HCT116 (cell line): Measurements from ENCODE around the gene TET2. TPM values are rescaled to one million over a fixed set of nuclear protein-coding genes. Genes with fewer than 3 reads are reported as not detected.

ENCODE experiments used
- ATAC-seq: fragments of 200-7000 bp; cut with Tn5 transposase; 2 replicates; pipeline ENCODE4 v1.9.1; 2020; ENCODE audit warnings: mild to moderate bottlenecking, moderate library complexity
- BruUV-seq: library from RNA; stranded (reverse); fragments of 400-500 nt; replicated peaks from 2 replicates; lab custom pipeline; 2021; lab: Mats Ljungman, UMichigan
- CTCF ChIA-PET: fragments of 300-600 bp; sonication (Branson Sonifier 250); formaldehyde crosslinking; loops from one replicate; lab custom pipeline; 2021; ENCODE audit warnings: antibody characterized with exemption; lab: Charles Lee
- POLR2A ChIA-PET: fragments of 300-600, 350-600 bp; sonication (Branson Sonifier 250); formaldehyde crosslinking; loops from one replicate; lab custom pipeline; 2021; ENCODE audit warnings: antibody characterized with exemption; lab: Charles Lee
- RAD21 ChIA-PET, 2 experiments: fragments of 300-600 bp; sonication (Branson Sonifier 250); formaldehyde crosslinking; loops; one replicate each; lab custom pipeline; 2023; ENCODE audit warnings: low total read pairs in 2 of 2; ENCODE audit not compliant: uncharacterized antibody in 2 of 2, unreplicated experiment in 2 of 2, low non-redundant PET in 1 of 2; lab: Charles Lee
- DNase-seq: peaks from one replicate; pipeline ENCODE4 v3.0.0-alpha.2; 2010; ENCODE audit warnings: low read depth, low spot score
- H2AFZ ChIP-seq: fragments of 200-600 bp; shearing (Covaris generic), sonication (generic); 2 replicates; pipeline ENCODE4 v1.6.1; 2017; ENCODE audit warnings: low read depth, mixed run types, mixed read lengths, antibody characterized with exemption, low read length; ENCODE audit not compliant: poor library complexity, severe bottlenecking
- H3K27ac ChIP-seq: 2 replicates; pipeline ENCODE4 v1.5.1; 2012; ENCODE audit warnings: low read depth, low read length
- H3K27me3 ChIP-seq: fragments of 200-600 bp; sonication (generic); 2 replicates; pipeline ENCODE4 v1.6.1; 2016; ENCODE audit warnings: mixed run types, low read length, mixed read lengths; ENCODE audit not compliant: insufficient read depth
- H3K36me3 ChIP-seq, 2 experiments: fragments of 200-500 bp in 1 of 2; fragments of 200-600 bp in 1 of 2; sonication (Bioruptor generic) in 1 of 2; sonication (generic) in 1 of 2; 2 replicates each; pipeline versions ENCODE4 v1.5.1 to v1.6.1; 2014 to 2016; ENCODE audit warnings: low read length in 2 of 2, inconsistent platforms in 1 of 2, mixed read lengths in 1 of 2, mixed run types in 1 of 2; ENCODE audit not compliant: insufficient read depth in 2 of 2, control insufficient read depth in 1 of 2
- H3K4me1 ChIP-seq, 2 experiments: fragments of 200-600 bp in 1 of 2; sonication (generic) in 1 of 2; 2 replicates each; pipeline versions ENCODE4 v1.5.1 to v1.6.1; 2012 to 2017; ENCODE audit warnings: low read length in 2 of 2, inconsistent platforms in 1 of 2, mild to moderate bottlenecking in 1 of 2, mixed read lengths in 1 of 2, mixed run types in 1 of 2, moderate library complexity in 1 of 2; ENCODE audit not compliant: insufficient read depth in 2 of 2, control insufficient read depth in 1 of 2
- H3K4me2 ChIP-seq: fragments of 200-600 bp; sonication (generic); 2 replicates; pipeline ENCODE4 v1.6.1; 2017; ENCODE audit warnings: mixed run types, low read length, mixed read lengths
- H3K4me3 ChIP-seq, 2 experiments: fragments of 200-600 bp in 1 of 2; sonication (generic) in 1 of 2; replicated peaks in 1 of 2; 2 replicates each; pipeline ENCODE4 v1.5.1; 2011 to 2016; ENCODE audit warnings: low read length in 2 of 2, control low read depth in 1 of 2, low read depth in 1 of 2, mild to moderate bottlenecking in 1 of 2, mixed read lengths in 1 of 2, mixed run types in 1 of 2
- H3K79me2 ChIP-seq: fragments of 200-600 bp; sonication (generic); 2 replicates; pipeline ENCODE4 v1.6.1; 2017; ENCODE audit warnings: mild to moderate bottlenecking, mixed run types, low read length, moderate library complexity, mixed read lengths; ENCODE audit not compliant: insufficient read depth
- H3K9ac ChIP-seq: fragments of 200-600 bp; sonication (generic); 2 replicates; pipeline ENCODE4 v1.6.1; 2016; ENCODE audit warnings: low read length, mixed read lengths
- H3K9me2 ChIP-seq: fragments of 200-600 bp; sonication (generic), shearing (Covaris generic); 2 replicates; pipeline ENCODE4 v1.6.1; 2017; ENCODE audit warnings: mixed run types, mild to moderate bottlenecking, moderate library complexity; ENCODE audit not compliant: insufficient read depth
- H3K9me3 ChIP-seq, 2 experiments: fragments of 200-500 bp in 1 of 2; fragments of 200-600 bp in 1 of 2; sonication (Bioruptor generic) in 1 of 2; sonication (generic) in 1 of 2; 2 replicates each; pipeline ENCODE4 v1.6.1; 2014 to 2017; ENCODE audit warnings: low read length in 2 of 2, mixed read lengths in 2 of 2, inconsistent platforms in 1 of 2, low read depth in 1 of 2, mild to moderate bottlenecking in 1 of 2, mixed run types in 1 of 2, moderate library complexity in 1 of 2; ENCODE audit not compliant: control insufficient read depth in 1 of 2, insufficient read depth in 1 of 2
- H4K20me1 ChIP-seq: fragments of 200-600 bp; sonication (generic), shearing (Covaris generic); 2 replicates; pipeline ENCODE4 v1.6.1; 2017; ENCODE audit warnings: mixed run types, mild to moderate bottlenecking, moderate library complexity; ENCODE audit not compliant: insufficient read depth
- CBX3 ChIP-seq: IDR thresholded peaks from 2 replicates; pipeline ENCODE4 v1.6.1; 2012; ENCODE audit warnings: low read depth
- CTCF ChIP-seq, 3 experiments: fragments of 200-600 bp in 1 of 3; sonication (generic) in 1 of 3; IDR thresholded peaks in 2 of 3; conservative IDR thresholded peaks in 1 of 3; 2 replicates each; pipeline ENCODE4 v1.5.1; 2012 to 2017; ENCODE audit warnings: low read depth in 2 of 3, low read length in 2 of 3, antibody characterized with exemption in 1 of 3, borderline replicate concordance in 1 of 3, control low read depth in 1 of 3, mild to moderate bottlenecking in 1 of 3, mixed read lengths in 1 of 3, mixed run types in 1 of 3, moderate library complexity in 1 of 3; ENCODE audit not compliant: insufficient read depth in 1 of 3
- ELF1 ChIP-seq: IDR thresholded peaks from 2 replicates; pipeline ENCODE4 v1.6.1; 2012; ENCODE audit warnings: low read depth, borderline replicate concordance
- EZH2 ChIP-seq: fragments of 200-600 bp; sonication (generic); IDR thresholded peaks from 2 replicates; pipeline ENCODE4 v1.6.1; 2017; ENCODE audit warnings: antibody characterized with exemption, mixed run types
- EZH2phosphoT487 ChIP-seq: fragments of 200-600 bp; IDR thresholded peaks from 2 replicates; pipeline ENCODE4 v1.6.1; 2018; ENCODE audit warnings: antibody characterized with exemption, borderline replicate concordance
- FOSL1 ChIP-seq: IDR thresholded peaks from 2 replicates; pipeline ENCODE4 v1.6.1; 2012; ENCODE audit warnings: low read depth
- POLR2AphosphoS5 ChIP-seq: IDR thresholded peaks from 2 replicates; pipeline ENCODE4 v1.6.1; 2011; ENCODE audit warnings: mild to moderate bottlenecking, low read depth, low read length, moderate library complexity
- RAD21 ChIP-seq: IDR thresholded peaks from 2 replicates; pipeline ENCODE4 v1.6.1; 2012; ENCODE audit warnings: low read depth, mild to moderate bottlenecking
- REST ChIP-seq: IDR thresholded peaks from 2 replicates; pipeline ENCODE4 v1.6.1; 2012; ENCODE audit warnings: low read depth
- SIN3A ChIP-seq: IDR thresholded peaks from 2 replicates; pipeline ENCODE4 v1.6.1; 2012; ENCODE audit warnings: low read depth
- SRF ChIP-seq: IDR thresholded peaks from 2 replicates; pipeline ENCODE4 v1.6.1; 2012; ENCODE audit warnings: low read depth
- TCF7L2 ChIP-seq: IDR thresholded peaks from 2 replicates; pipeline ENCODE4 v1.7.0; 2011; ENCODE audit warnings: borderline replicate concordance, inconsistent platforms; ENCODE audit not compliant: insufficient read depth, insufficient read length; ENCODE audit errors: extremely low read depth
- YY1 ChIP-seq: IDR thresholded peaks from 2 replicates; pipeline ENCODE4 v1.6.1; 2011; ENCODE audit warnings: low read length, low read depth, moderate library complexity, mild to moderate bottlenecking; ENCODE audit not compliant: insufficient replicate concordance; ENCODE audit errors: extremely low read depth
- ZFX ChIP-seq: fragments of 450-650 bp; IDR thresholded peaks from 2 replicates; pipeline ENCODE4 v1.6.1; 2017
- ZNF274 ChIP-seq: fragments of 200-500 bp; sonication (Bioruptor generic); IDR thresholded peaks from 2 replicates; pipeline ENCODE4 v1.6.1; 2014; ENCODE audit warnings: mild to moderate bottlenecking, low read depth, low read length, inconsistent platforms
- intact Hi-C: fragments of 100-400 bp; cut with micrococcal nuclease; formaldehyde crosslinking; loops from 2 replicates; pipeline ENCODE4 v1.10.0; 2022
- total RNA-seq: library from RNA; stranded (reverse); gene quantifications from one replicate; pipeline ENCODE4 v1.2.1, GENCODE V29; 2021; ENCODE audit not compliant: unreplicated experiment
- TF ChIP-seq, protein P1 (sequence below): IDR thresholded peaks from 2 replicates; pipeline ENCODE4 v1.6.1; 2011; ENCODE audit warnings: mild to moderate bottlenecking, low read length, moderate library complexity; ENCODE audit not compliant: insufficient replicate concordance; ENCODE audit errors: extremely low read depth
- TF ChIP-seq, protein P2 (sequence below): IDR thresholded peaks from 2 replicates; pipeline ENCODE4 v1.6.1; 2012
- TF ChIP-seq, protein P3 (sequence below): IDR thresholded peaks from 2 replicates; pipeline ENCODE4 v1.6.1; 2012

Gene TET2
- total RNA-seq, 1 experiment from 2014 or later = 9.7 TPM

DNA sequence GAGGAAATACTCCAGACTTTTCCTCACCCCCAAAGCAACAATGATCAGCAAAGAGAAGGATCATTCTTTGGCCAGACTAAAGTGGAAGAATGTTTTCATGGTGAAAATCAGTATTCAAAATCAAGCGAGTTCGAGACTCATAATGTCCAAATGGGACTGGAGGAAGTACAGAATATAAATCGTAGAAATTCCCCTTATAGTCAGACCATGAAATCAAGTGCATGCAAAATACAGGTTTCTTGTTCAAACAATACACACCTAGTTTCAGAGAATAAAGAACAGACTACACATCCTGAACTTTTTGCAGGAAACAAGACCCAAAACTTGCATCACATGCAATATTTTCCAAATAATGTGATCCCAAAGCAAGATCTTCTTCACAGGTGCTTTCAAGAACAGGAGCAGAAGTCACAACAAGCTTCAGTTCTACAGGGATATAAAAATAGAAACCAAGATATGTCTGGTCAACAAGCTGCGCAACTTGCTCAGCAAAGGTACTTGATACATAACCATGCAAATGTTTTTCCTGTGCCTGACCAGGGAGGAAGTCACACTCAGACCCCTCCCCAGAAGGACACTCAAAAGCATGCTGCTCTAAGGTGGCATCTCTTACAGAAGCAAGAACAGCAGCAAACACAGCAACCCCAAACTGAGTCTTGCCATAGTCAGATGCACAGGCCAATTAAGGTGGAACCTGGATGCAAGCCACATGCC is 89.7 kb downstream of the TET2 start:
- no peaks in the 10 kb centered on the region for H3K79me2 ChIP-seq
- no peaks in the 10 kb centered on the region for H4K20me1 ChIP-seq
- DNase-seq = no peak
- no peak overlapping the region for H3K4me3 ChIP-seq
- no peaks in the 10 kb centered on the region for H3K27me3 ChIP-seq
- H3K36me3 ChIP-seq = no peaks in the 10 kb centered on the region
- ChIA-PET POLR2A (no interaction called here), CTCF (no interaction called here), RAD21 (no interaction called here)
- no TSS peak for BruUV-seq
- no peak overlapping the region for H3K27ac ChIP-seq
- no peak overlapping the region for H3K9ac ChIP-seq
- TF ChIP-seq RAD21 = no peak
- TF ChIP-seq ELF1 = no peak
- TF ChIP-seq EZH2phosphoT487 = no peak
- no peak for TF ChIP-seq ZNF274
- no peak for TF ChIP-seq SIN3A
- TF ChIP-seq POLR2AphosphoS5 = no peak
- no peak for TF ChIP-seq TCF7L2
- TF ChIP-seq FOSL1 = no peak
- no peak for TF ChIP-seq ZFX
- TF ChIP-seq SRF = no peak
- TF ChIP-seq EZH2 = no peak
- TF ChIP-seq, protein P1, sequence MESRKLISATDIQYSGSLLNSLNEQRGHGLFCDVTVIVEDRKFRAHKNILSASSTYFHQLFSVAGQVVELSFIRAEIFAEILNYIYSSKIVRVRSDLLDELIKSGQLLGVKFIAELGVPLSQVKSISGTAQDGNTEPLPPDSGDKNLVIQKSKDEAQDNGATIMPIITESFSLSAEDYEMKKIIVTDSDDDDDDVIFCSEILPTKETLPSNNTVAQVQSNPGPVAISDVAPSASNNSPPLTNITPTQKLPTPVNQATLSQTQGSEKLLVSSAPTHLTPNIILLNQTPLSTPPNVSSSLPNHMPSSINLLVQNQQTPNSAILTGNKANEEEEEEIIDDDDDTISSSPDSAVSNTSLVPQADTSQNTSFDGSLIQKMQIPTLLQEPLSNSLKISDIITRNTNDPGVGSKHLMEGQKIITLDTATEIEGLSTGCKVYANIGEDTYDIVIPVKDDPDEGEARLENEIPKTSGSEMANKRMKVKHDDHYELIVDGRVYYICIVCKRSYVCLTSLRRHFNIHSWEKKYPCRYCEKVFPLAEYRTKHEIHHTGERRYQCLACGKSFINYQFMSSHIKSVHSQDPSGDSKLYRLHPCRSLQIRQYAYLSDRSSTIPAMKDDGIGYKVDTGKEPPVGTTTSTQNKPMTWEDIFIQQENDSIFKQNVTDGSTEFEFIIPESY = no peak
- TF ChIP-seq CBX3 = no peak
- TF ChIP-seq REST = no peak
- TF ChIP-seq, protein P2, sequence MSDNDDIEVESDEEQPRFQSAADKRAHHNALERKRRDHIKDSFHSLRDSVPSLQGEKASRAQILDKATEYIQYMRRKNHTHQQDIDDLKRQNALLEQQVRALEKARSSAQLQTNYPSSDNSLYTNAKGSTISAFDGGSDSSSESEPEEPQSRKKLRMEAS = no peak
- TF ChIP-seq YY1 = no peak
- no peak for TF ChIP-seq CTCF (IDR thresholded peaks at IDR 0.05 in 2 of 3, conservative IDR thresholded peaks at IDR 0.05 in 1 of 3; ENCODE audit: borderline replicate concordance in 1 of 3, insufficient read depth in 1 of 3, low read depth in 2 of 3, low read length in 2 of 3)
- TF ChIP-seq, protein P3, sequence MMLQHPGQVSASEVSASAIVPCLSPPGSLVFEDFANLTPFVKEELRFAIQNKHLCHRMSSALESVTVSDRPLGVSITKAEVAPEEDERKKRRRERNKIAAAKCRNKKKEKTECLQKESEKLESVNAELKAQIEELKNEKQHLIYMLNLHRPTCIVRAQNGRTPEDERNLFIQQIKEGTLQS = no peak
- no peaks in the 10 kb centered on the region for H3K9me2 ChIP-seq
- H2AFZ ChIP-seq = no peak overlapping the region
- no peaks in the 10 kb centered on the region for H3K4me1 ChIP-seq
- intact Hi-C loops = no loop called here
- H3K9me3 ChIP-seq = no peaks in the 10 kb centered on the region
- no peak overlapping the region for H3K4me2 ChIP-seq
- ATAC-seq = no peak
